Tibial nerve (tissue), 4 donors: ENCODE data around the gene OR4F16. TPM values are rescaled to one million over a fixed set of nuclear protein-coding genes. Genes with fewer than 3 reads are reported as not detected.
"Not testable (repeated sequence)": the region's sequence is repeated elsewhere in the genome, so short reads cannot be mapped to it uniquely, and the experiment has no call there.

Experiments
- DNase-seq, 2 donors: peaks; one replicate each; pipeline ENCODE4 v3.0.0-alpha.2; 2019; ENCODE audit warnings: low spot score in 2 of 2
- H3K27ac ChIP-seq, 4 donors: fragments of 200-600 bp; sonication (generic) in 3 of 4; one replicate each; pipeline ENCODE4 v1.5.1; 2017 to 2019; ENCODE audit warnings: mild to moderate bottlenecking in 1 of 4
- H3K27me3 ChIP-seq, 2 donors: fragments of 200-600 bp; sonication (generic) in 1 of 2; one replicate each; pipeline versions ENCODE4 v1.5.1 to v1.6.0; 2017 to 2019
- H3K36me3 ChIP-seq, 3 donors: fragments of 200-600 bp; sonication (generic); one replicate each; pipeline ENCODE4 v1.5.1; 2018 to 2019
- H3K4me1 ChIP-seq, 4 donors: fragments of 200-600 bp; sonication (generic) in 3 of 4; one replicate each; pipeline ENCODE4 v1.5.1; 2017 to 2019
- H3K4me3 ChIP-seq, 4 donors: fragments of 200-600 bp; sonication (generic) in 3 of 4; one replicate each; pipeline ENCODE4 v1.5.1; 2017 to 2019; ENCODE audit warnings: mild to moderate bottlenecking in 1 of 4, moderate library complexity in 1 of 4
- H3K9me3 ChIP-seq, 4 donors: fragments of 200-600 bp; sonication (generic) in 3 of 4; one replicate each; pipeline ENCODE4 v1.5.1; 2017 to 2019
- WGBS, 2 donors: methylation state at CpG; one replicate each; pipeline ENCODE4 v1.1.5; 2018; 5-methylcytosine and 5-hydroxymethylcytosine counted together
- total RNA-seq, 4 donors: library from RNA; depleted of rRNA; stranded (reverse); fragments of >200 nt; gene quantifications; one replicate each; pipeline ENCODE4 v1.1.0, GENCODE V29; 2016

Gene OR4F16
- 1 to 10 TPM in 1 of 4 donors, under 1 TPM in 2, not detected in 1; 0.59 to 3.3 (median 0.60) TPM for total RNA-seq

GRCh38 chr1:686554-686953 is at the start of gene OR4F16:
TSS of gene OR4F16 (minus strand) at chr1:686654. CDS start at chr1:686654, 0 bp downstream.
- H3K9me3 ChIP-seq, DNase-seq, H3K4me1 ChIP-seq, H3K27me3 ChIP-seq, H3K36me3 ChIP-seq, H3K27ac ChIP-seq, H3K4me3 ChIP-seq: not testable (repeated sequence)

- H3K36me3 ChIP-seq, DNase-seq, H3K4me3 ChIP-seq, H3K27me3 ChIP-seq, H3K9me3 ChIP-seq, H3K4me1 ChIP-seq, H3K27ac ChIP-seq: not testable (repeated sequence)
- 13 to 43% methylated on average over 1 of the region's 3 CpGs for WGBS, 2 donors
Measured at GRCh38 chr1:733649-734048, 47.2 kb upstream of the OR4F16 start.

GRCh38 chr1:727040-727439 is 40.6 kb upstream of the OR4F16 start:
- not testable (repeated sequence) for H3K4me3 ChIP-seq, H3K27ac ChIP-seq, H3K27me3 ChIP-seq, H3K4me1 ChIP-seq, H3K36me3 ChIP-seq, DNase-seq, H3K9me3 ChIP-seq
- WGBS, 2 donors, result no CpG with 5 or more reads among the region's 20 CpGs

Other genes with a start within 250 kb of the OR4F16 start
- gene OR4F29, start 235.0 kb downstream of the OR4F16 start, total RNA-seq, result 1 to 10 TPM in 1 of 4 donors, under 1 TPM in 2, not detected in 1; 0.59 to 3.3 (median 0.60) TPM
- 10 to 100 TPM in 2 of 4 donors, 1 to 10 TPM in 2; 2.6 to 15.9 (median 11.5) TPM for gene SAMD11, start 237.3 kb upstream of the OR4F16 start, total RNA-seq